IgD-negative memory B cell (primary cell): ENCODE results near the gene STRBP. TPM values are rescaled to one million over a fixed set of nuclear protein-coding genes. Genes with fewer than 3 reads are reported as not detected.
"Not testable (repeated sequence)": the region's sequence is repeated elsewhere in the genome, so short reads cannot be mapped to it uniquely, and the experiment has no call there.

Source experiments
- H3K27ac Mint-ChIP-seq, 3 donors: one replicate each; pipeline ENCODE4 v1.8.0; 2020 to 2022; ENCODE audit warnings: mild to moderate bottlenecking in 3 of 3, mixed read lengths in 3 of 3, moderate library complexity in 1 of 3
- H3K27me3 Mint-ChIP-seq: one replicate; pipeline ENCODE4 v1.8.0; 2021; ENCODE audit warnings: mixed read lengths
- H3K36me3 Mint-ChIP-seq: one replicate; pipeline ENCODE4 v1.8.0; 2020; ENCODE audit warnings: mild to moderate bottlenecking, mixed read lengths
- H3K4me1 Mint-ChIP-seq, 3 donors: one replicate each; pipeline ENCODE4 v1.8.0; 2020 to 2022; ENCODE audit warnings: mixed read lengths in 3 of 3, mild to moderate bottlenecking in 1 of 3
- H3K4me3 Mint-ChIP-seq, 4 donors: one replicate each; pipeline ENCODE4 v1.8.0; 2020 to 2022; ENCODE audit warnings: mild to moderate bottlenecking in 4 of 4, mixed read lengths in 4 of 4, moderate library complexity in 3 of 4
- H3K9me3 Mint-ChIP-seq, 3 donors: one replicate each; pipeline ENCODE4 v1.8.0; 2020 to 2021; ENCODE audit warnings: mixed read lengths in 3 of 3, mild to moderate bottlenecking in 1 of 3
- polyA plus RNA-seq: library from polyadenylated mRNA; unstranded; fragments of 300-500 nt; fragmentation: Illumina TruSeq; gene quantifications from one replicate; pipeline ENCODE4 v1.2.3, GENCODE V29; 2021

The STRBP gene
- polyA plus RNA-seq, result 78.0 TPM

GRCh38 chr9:123268465-123269259 lies at the start of gene STRBP:
Gene STRBP, minus strand, starts transcription at chr9:123268586. Its CDS starts 84,452 bp downstream, at chr9:123184134.
- no peaks in the 10 kb centered on the region for H3K27me3 Mint-ChIP-seq
- no peaks in the 10 kb centered on the region for H3K9me3 Mint-ChIP-seq
- peak within 1 kb of the TSS; percentile 16 to 86 (median 78) for H3K27ac Mint-ChIP-seq
- peaks cover 31 to 38% (median 37%) of the 10 kb centered on the region in 3 donors for H3K4me1 Mint-ChIP-seq
- H3K4me3 Mint-ChIP-seq, result peak within 1 kb of the TSS; percentile 80 to 95 (median 90)
- H3K36me3 Mint-ChIP-seq, result peaks cover 2% of the 10 kb centered on the region

GRCh38 chr9:123316053-123316718 lies 47.8 kb upstream of the STRBP start:
- H3K4me3 Mint-ChIP-seq, result peak overlapping the region in 3 of 4 donors; percentile 21 to 76 (median 67)
- no peaks in the 10 kb centered on the region for H3K27me3 Mint-ChIP-seq
- peaks cover 35 to 38% (median 35%) of the 10 kb centered on the region in 3 donors for H3K4me1 Mint-ChIP-seq
- H3K36me3 Mint-ChIP-seq, result peaks cover 2% of the 10 kb centered on the region
- no peak overlapping the region for H3K27ac Mint-ChIP-seq
- no peaks in the 10 kb centered on the region for H3K9me3 Mint-ChIP-seq

- Mint-ChIP-seq H3K4me1 (peaks cover 35 to 39% (median 36%) of the 10 kb centered on the region in 3 donors), H3K27me3 (no peaks in the 10 kb centered on the region)
These were observed 47.2 kb upstream of the STRBP start for GRCh38 chr9:123315635-123316034.

DNA sequence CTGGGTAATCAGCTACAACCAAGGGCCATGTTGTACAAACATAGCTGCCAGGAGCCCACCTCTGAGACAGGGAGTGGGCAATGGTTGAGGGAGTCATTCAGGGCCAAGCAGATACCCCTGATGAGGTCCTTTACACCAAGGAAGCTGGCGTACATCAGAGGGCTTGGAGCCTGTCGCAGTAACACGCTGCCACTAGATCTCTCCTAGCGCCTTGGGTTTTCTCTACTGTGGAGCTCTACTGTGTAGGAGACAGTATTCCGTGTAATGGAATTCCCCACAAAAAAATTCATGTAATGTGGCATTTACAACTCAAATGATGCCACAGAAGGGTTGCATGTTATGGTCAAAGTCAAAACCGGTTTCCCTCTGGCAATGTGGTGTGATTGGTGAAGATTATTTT lies 46.2 kb upstream of the STRBP start:
- no peaks in the 10 kb centered on the region for H3K27me3 Mint-ChIP-seq
- no peak overlapping the region for H3K4me3 Mint-ChIP-seq
- H3K36me3 Mint-ChIP-seq, result peaks cover 2% of the 10 kb centered on the region
- peaks cover 31 to 39% (median 33%) of the 10 kb centered on the region in 3 donors for H3K4me1 Mint-ChIP-seq
- H3K27ac Mint-ChIP-seq, result no peak overlapping the region
- H3K9me3 Mint-ChIP-seq, result no peaks in the 10 kb centered on the region

More at GRCh38 chr9:123315635-123316034, 47.2 kb upstream of the STRBP start:
- H3K9me3 Mint-ChIP-seq, result no peaks in the 10 kb centered on the region
- peaks cover 2% of the 10 kb centered on the region for H3K36me3 Mint-ChIP-seq
- H3K4me3 Mint-ChIP-seq, result peak overlapping the region in 2 of 4 donors; percentile 30 to 76
- H3K27ac Mint-ChIP-seq, result no peak overlapping the region

DNA sequence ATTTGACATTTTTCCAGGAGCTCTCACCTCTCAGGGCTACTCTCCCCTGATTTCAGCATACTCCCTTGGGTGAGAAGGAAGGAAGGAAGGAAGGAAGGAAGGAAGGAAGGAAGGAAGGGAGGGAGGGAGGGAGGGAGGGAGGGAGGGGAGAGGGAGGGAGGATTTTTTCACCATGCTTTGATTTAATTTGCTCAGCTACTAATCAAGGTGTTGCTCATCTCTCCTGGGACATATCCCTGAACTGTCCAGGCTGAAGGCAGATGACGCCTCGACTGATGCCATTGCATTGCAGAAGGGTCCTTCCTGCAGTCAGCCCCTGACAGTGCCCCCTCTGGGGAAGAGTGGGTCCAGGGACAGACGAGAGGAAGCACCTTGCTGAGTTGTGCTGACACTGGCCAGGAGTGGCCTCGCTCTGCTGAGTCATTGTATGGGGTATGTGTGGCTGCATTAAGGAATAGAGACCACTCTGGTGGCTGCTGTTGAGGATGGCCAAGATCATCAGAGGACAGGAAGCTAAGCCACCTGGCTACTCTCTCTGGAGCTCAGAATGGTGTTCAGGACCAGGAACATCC lies 44.0 kb upstream of the STRBP start:
- Mint-ChIP-seq H3K4me3 (peak overlapping the region in 2 of 4 donors; percentile 20 to 28), H3K27me3 (no peaks in the 10 kb centered on the region), H3K36me3 (peaks cover 2% of the 10 kb centered on the region), H3K9me3 (no peaks in the 10 kb centered on the region), H3K27ac (no peak overlapping the region), H3K4me1 (peaks cover 21 to 29% (median 24%) of the 10 kb centered on the region in 3 donors)

DNA sequence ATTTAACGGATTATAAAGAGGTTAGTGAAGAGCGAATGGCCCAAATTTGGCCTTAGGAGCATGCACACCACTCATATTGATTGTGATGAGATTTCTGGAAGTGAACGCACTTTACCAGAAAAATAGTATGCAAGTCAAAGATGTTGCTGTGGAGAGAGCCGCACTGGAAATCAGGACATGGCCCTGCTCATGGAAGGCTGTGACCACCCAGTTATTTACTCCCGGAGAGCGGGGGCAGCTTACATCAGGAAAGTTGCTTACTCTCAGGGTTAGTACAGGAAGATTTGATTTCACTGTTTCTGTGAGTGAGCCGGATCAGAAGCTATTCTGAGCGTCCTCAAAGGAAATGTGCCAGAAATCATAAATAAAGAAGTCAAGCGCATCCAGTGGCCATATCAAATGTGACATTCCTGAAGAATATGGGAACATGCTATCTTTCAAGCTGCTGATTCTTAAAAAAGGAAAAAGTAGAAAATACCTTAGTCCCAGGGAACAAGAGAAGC lies 42.9 kb upstream of the STRBP start:
- Mint-ChIP-seq H3K27ac (no peak overlapping the region), H3K4me3 (no peak overlapping the region), H3K4me1 (peaks cover 18 to 27% (median 19%) of the 10 kb centered on the region in 3 donors), H3K36me3 (peaks cover 2% of the 10 kb centered on the region), H3K9me3 (no peaks in the 10 kb centered on the region), H3K27me3 (no peaks in the 10 kb centered on the region)

DNA sequence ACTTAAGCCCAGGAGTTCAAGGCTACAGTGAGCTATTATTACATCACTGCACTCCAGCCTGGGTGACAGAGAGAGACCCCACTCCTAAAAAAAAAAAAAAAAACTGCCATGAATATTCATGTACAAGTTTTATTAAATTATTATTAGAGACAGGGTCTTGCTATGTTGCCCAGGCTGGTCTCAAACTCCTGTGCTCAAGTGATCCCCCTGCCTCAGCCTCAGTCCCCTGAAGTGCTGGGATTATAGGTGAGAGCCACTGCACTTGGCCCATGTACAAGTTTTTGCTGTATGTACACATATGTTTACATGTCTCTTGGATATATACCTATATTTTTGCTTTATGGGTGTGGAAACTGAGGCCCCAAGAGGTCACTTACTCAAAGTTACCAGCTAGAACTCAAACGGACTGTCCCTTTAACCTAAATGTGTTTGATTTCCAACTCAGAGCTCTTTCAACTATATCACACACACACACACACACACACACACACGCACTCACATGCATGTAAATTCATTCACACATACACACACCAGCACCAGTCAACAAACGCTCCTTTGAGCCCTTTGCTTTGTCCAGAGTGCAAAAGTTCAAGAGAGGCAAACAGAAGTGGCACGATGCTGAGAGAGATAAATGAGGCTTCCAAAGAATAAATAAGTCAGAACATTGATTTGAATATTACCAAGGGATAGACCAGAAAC lies 42.3 kb upstream of the STRBP start:
- no peak overlapping the region for H3K27ac Mint-ChIP-seq
- no peaks in the 10 kb centered on the region for H3K27me3 Mint-ChIP-seq
- no peaks in the 10 kb centered on the region for H3K9me3 Mint-ChIP-seq

DNA sequence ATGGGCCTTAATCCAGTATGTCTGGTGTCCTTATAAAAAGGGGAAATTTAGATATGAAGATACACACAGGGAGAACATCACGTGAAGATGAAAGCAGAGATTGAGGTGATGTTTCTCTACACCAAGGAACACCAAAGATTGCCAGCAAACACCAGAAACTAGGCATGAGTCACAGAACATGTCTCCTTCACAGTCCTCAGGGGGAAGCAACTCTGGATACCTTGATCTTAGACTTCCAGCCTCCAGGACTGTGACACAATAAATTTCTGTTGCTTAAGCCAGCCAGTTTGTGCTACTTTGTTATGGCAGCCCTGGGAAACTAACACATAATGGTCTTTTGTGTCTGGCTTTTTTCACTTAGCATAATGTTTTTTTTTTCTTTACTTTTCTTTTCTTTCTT lies 41.2 kb upstream of the STRBP start:
- H3K4me1 Mint-ChIP-seq, result peaks cover 17 to 29% (median 21%) of the 10 kb centered on the region in 3 donors
- H3K27me3 Mint-ChIP-seq, result no peaks in the 10 kb centered on the region
- no peak overlapping the region for H3K27ac Mint-ChIP-seq
- peaks cover 2% of the 10 kb centered on the region for H3K36me3 Mint-ChIP-seq
- no peaks in the 10 kb centered on the region for H3K9me3 Mint-ChIP-seq
- H3K4me3 Mint-ChIP-seq, result no peak overlapping the region

More for the DNA sequence above, 42.3 kb upstream of the STRBP start:
- Mint-ChIP-seq H3K36me3 (peaks cover 2% of the 10 kb centered on the region), H3K4me3 (no peak overlapping the region), H3K4me1 (peaks cover 13 to 24% (median 17%) of the 10 kb centered on the region in 3 donors)

GRCh38 chr9:123305879-123306278 lies 37.5 kb upstream of the STRBP start:
- H3K4me3 Mint-ChIP-seq, result no peak overlapping the region
- H3K27ac Mint-ChIP-seq, result no peak overlapping the region
- no peaks in the 10 kb centered on the region for H3K9me3 Mint-ChIP-seq
- peaks cover 8 to 16% (median 14%) of the 10 kb centered on the region in 3 donors for H3K4me1 Mint-ChIP-seq
- H3K27me3 Mint-ChIP-seq, result no peaks in the 10 kb centered on the region
- no peaks in the 10 kb centered on the region for H3K36me3 Mint-ChIP-seq

DNA sequence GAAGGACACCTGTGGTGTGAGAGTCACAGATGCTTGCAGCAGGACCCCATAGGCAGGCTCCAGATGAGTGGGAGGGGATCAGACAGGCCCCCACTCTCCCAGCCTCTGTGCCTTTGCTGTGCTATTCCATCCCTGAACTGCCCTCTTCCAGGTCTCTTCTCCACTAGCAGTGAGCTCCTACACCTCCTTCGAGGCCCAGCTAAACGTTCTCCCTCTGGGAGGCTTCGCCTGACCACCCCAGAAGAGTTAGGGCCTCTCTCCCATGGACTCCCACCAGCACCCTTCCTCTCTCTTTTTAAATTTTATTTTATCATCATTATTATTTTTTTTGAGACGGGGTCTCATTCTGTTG lies 35.9 kb upstream of the STRBP start:
- Mint-ChIP-seq H3K27ac (no peak overlapping the region), H3K9me3 (no peaks in the 10 kb centered on the region), H3K4me1 (peaks cover 8 to 16% (median 13%) of the 10 kb centered on the region in 3 donors), H3K27me3 (no peaks in the 10 kb centered on the region), H3K36me3 (no peaks in the 10 kb centered on the region), H3K4me3 (peak overlapping the region in 2 of 4 donors; percentile 83 to 92)

GRCh38 chr9:123302348-123303214 lies 34.2 kb upstream of the STRBP start:
- H3K27ac Mint-ChIP-seq, result peak overlapping the region in 1 of 3 donors; percentile 78
- no peaks in the 10 kb centered on the region for H3K9me3 Mint-ChIP-seq
- H3K36me3 Mint-ChIP-seq, result no peaks in the 10 kb centered on the region
- H3K4me1 Mint-ChIP-seq, result peaks cover 8 to 14% (median 13%) of the 10 kb centered on the region in 3 donors
- peak overlapping the region in 1 of 4 donors; percentile 82 for H3K4me3 Mint-ChIP-seq
- no peaks in the 10 kb centered on the region for H3K27me3 Mint-ChIP-seq

GRCh38 chr9:123301936-123302335 lies 33.5 kb upstream of the STRBP start:
- not testable (repeated sequence) for H3K36me3 Mint-ChIP-seq, H3K9me3 Mint-ChIP-seq, H3K27me3 Mint-ChIP-seq, H3K4me3 Mint-ChIP-seq
- H3K4me1 Mint-ChIP-seq, result peaks cover 8 to 14% (median 8%) of the 10 kb centered on the region in 3 donors
- peak overlapping the region in 1 of 3 donors; percentile 78 for H3K27ac Mint-ChIP-seq

DNA sequence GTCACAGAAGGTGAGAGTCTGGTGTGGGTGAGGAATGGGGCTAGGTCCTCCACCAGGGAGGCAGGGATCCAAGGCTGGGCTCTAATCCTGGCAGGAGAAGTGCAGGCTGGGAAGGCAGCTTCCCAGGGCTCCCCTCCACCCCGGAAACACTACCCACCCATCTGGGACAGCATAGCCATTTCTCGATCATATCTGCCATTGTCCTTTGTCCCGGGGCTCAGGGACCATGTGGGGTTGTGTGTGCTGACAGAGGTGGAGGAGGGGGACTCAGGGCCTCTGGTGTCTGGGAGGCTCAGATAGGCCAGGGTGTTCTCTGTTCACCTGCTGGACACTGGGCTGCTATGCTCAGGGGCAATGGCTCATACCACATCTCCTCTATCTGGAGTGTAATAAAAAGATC lies 32.2 kb upstream of the STRBP start:
- no peak overlapping the region for H3K4me3 Mint-ChIP-seq
- H3K4me1 Mint-ChIP-seq, result peaks cover 7 to 12% (median 8%) of the 10 kb centered on the region in 3 donors
- H3K36me3 Mint-ChIP-seq, result no peaks in the 10 kb centered on the region
- no peak overlapping the region for H3K27ac Mint-ChIP-seq
- no peaks in the 10 kb centered on the region for H3K27me3 Mint-ChIP-seq
- H3K9me3 Mint-ChIP-seq, result no peaks in the 10 kb centered on the region
